Head of caudate nucleus (tissue), 42 donors: ENCODE results near the gene ALDOA.

Source experiments
- DNase-seq, 42 donors: peaks; one replicate each; pipeline versions ENCODE4 v3.0.0 to v3.0.0-alpha.2; 2020 to 2021; ENCODE audit warnings: mixed read lengths in 7 of 42
- intact Hi-C: fragments of 100-400 bp; cut with DNase I; formaldehyde crosslinking; loops from one replicate; pipeline ENCODE4 v1.15.0; 2022

The ALDOA gene

GRCh38 chr16:30065943-30066760 is 592 bp downstream of the ALDOA start:
- DNase-seq = peak in 15 of 42 donors; percentile 10 to 59 (median 30)
- intact Hi-C loops = loop anchor here (5.0 kb wide), 1 partner anchor 56 kb away; the partner anchor contains the start of gene MAPK3

GRCh38 chr16:30066761-30067583 is 1.4 kb downstream of the ALDOA start:
- intact Hi-C loops = loop anchor here (5.0 kb wide), 1 partner anchor 55 kb away; the partner anchor contains the start of gene MAPK3
- peak in 22 of 42 donors; percentile 18 to 67 (median 41) for DNase-seq

GRCh38 chr16:30067584-30067916 is 2.0 kb downstream of the ALDOA start:
- intact Hi-C loops = loop anchor here (5.0 kb wide), 1 partner anchor 55 kb away; the partner anchor contains the start of gene MAPK3
- no peak for DNase-seq

GRCh38 chr16:30068333-30068732 is 2.8 kb downstream of the ALDOA start:
- intact Hi-C loops = loop anchor here (5.0 kb wide), 1 partner anchor 54 kb away; the partner anchor contains the start of gene MAPK3
- no peak for DNase-seq

- DNase-seq = peak in 20 of 42 donors; percentile 19 to 64 (median 40)
- intact Hi-C loops = loop anchor here (5.0 kb wide), 1 partner anchor 53 kb away; the partner anchor contains the start of gene MAPK3
Observed at GRCh38 chr16:30068750-30069610, 3.4 kb downstream of the ALDOA start.

GRCh38 chr16:30069611-30070462 is 4.3 kb downstream of the ALDOA start:
- intact Hi-C loops = loop anchor here (5.0 kb wide), 1 partner anchor 52 kb away; the partner anchor contains the start of gene MAPK3
- peak in 23 of 42 donors; percentile 9 to 63 (median 36) for DNase-seq

GRCh38 chr16:30070490-30070889 is 4.9 kb downstream of the ALDOA start:
- no peak for DNase-seq
- intact Hi-C loops = no loop called here

- intact Hi-C loops = loop anchor here (5.0 kb wide), 1 partner anchor 622 kb away; the partner anchor contains the start of gene SRCAP
Observed at GRCh38 chr16:30075503-30076275, 10.1 kb downstream of the ALDOA start, which contains the start of gene PPP4C. Gene PPP4C, plus strand, starts transcription at chr16:30075994. Its CDS starts 384 bp downstream, at chr16:30076378.

GRCh38 chr16:30076276-30076791 is 10.8 kb downstream of the ALDOA start:
- DNase-seq = no peak

More at GRCh38 chr16:30075503-30076275, 10.1 kb downstream of the ALDOA start, which contains the start of gene PPP4C:
- peak; percentile 77 to 96 (median 92) for DNase-seq

GRCh38 chr16:30077656-30078055 is 12.1 kb downstream of the ALDOA start:
- intact Hi-C loops = loop anchor here (5.0 kb wide), 1 partner anchor 620 kb away; the partner anchor contains the start of gene SRCAP
- no peak for DNase-seq

More at GRCh38 chr16:30076276-30076791, 10.8 kb downstream of the ALDOA start:
- intact Hi-C loops = loop anchor here (5.0 kb wide), 1 partner anchor 621 kb away; the partner anchor contains the start of gene SRCAP

GRCh38 chr16:30078744-30079143 is 13.2 kb downstream of the ALDOA start:
- no peak for DNase-seq

GRCh38 chr16:30079480-30079879 is 13.9 kb downstream of the ALDOA start:
- intact Hi-C loops = loop anchor here (5.0 kb wide), 1 partner anchor 618 kb away; the partner anchor contains the start of gene SRCAP
- no peak for DNase-seq

More at GRCh38 chr16:30078744-30079143, 13.2 kb downstream of the ALDOA start:
- intact Hi-C loops = loop anchor here (5.0 kb wide), 1 partner anchor 619 kb away; the partner anchor contains the start of gene SRCAP

GRCh38 chr16:30082545-30083090 is 17.1 kb downstream of the ALDOA start:
- intact Hi-C loops = no loop called here

GRCh38 chr16:30083216-30084055 is 17.9 kb downstream of the ALDOA start:
- intact Hi-C loops = no loop called here
- no peak for DNase-seq

More at GRCh38 chr16:30082545-30083090, 17.1 kb downstream of the ALDOA start:
- no peak for DNase-seq
